H9 (cell line): Measurements from ENCODE around the gene C16orf74. TPM values are rescaled to one million over a fixed set of nuclear protein-coding genes. Genes with fewer than 3 reads are reported as not detected.

Source experiments
- DNase-seq: peaks from one replicate; pipeline ENCODE4 v3.0.0-alpha.2; 2017
- H2AFZ ChIP-seq: one replicate; pipeline ENCODE4 v1.6.1; 2013; ENCODE audit warnings: mild to moderate bottlenecking, low read length, control low read depth, moderate library complexity
- H2AK5ac ChIP-seq: 2 replicates; pipeline ENCODE4 v1.6.1; 2013; ENCODE audit warnings: low read length, control low read depth, mixed read lengths; ENCODE audit not compliant: insufficient read length
- H2BK120ac ChIP-seq: one replicate; pipeline ENCODE4 v1.6.1; 2013; ENCODE audit warnings: low read depth, mild to moderate bottlenecking, low read length, control low read depth, inconsistent platforms; ENCODE audit not compliant: poor library complexity, severe bottlenecking
- H2BK12ac ChIP-seq: 2 replicates; pipeline ENCODE4 v1.6.1; 2013; ENCODE audit warnings: low read length, control low read depth, mixed read lengths, low read depth; ENCODE audit not compliant: insufficient read length
- H2BK15ac ChIP-seq: 2 replicates; pipeline ENCODE4 v1.6.1; 2013; ENCODE audit warnings: low read depth, low read length, control low read depth
- H2BK20ac ChIP-seq: one replicate; pipeline ENCODE4 v1.6.1; 2013; ENCODE audit warnings: low read depth, mild to moderate bottlenecking, low read length, control low read depth, inconsistent platforms; ENCODE audit not compliant: poor library complexity, severe bottlenecking
- H2BK5ac ChIP-seq: 2 replicates; pipeline ENCODE4 v1.6.1; 2013; ENCODE audit warnings: low read length, control low read depth, mixed read lengths; ENCODE audit not compliant: insufficient read length
- H3K14ac ChIP-seq: 2 replicates; pipeline ENCODE4 v1.6.1; 2013; ENCODE audit warnings: low read length, control low read depth; ENCODE audit not compliant: insufficient read depth
- H3K18ac ChIP-seq: 2 replicates; pipeline ENCODE4 v1.6.1; 2013; ENCODE audit warnings: low read depth, mild to moderate bottlenecking, mixed read lengths, low read length, control low read depth; ENCODE audit not compliant: insufficient read length
- H3K23ac ChIP-seq: 2 replicates; pipeline ENCODE4 v1.6.1; 2013; ENCODE audit warnings: low read length, control low read depth, mixed read lengths, low read depth; ENCODE audit not compliant: insufficient read length
- H3K23me2 ChIP-seq: 2 replicates; pipeline ENCODE4 v1.6.1; 2013; ENCODE audit warnings: low read depth, mild to moderate bottlenecking, mixed read lengths, low read length, control low read depth; ENCODE audit not compliant: insufficient read length, poor library complexity, severe bottlenecking
- H3K27ac ChIP-seq: 2 replicates; pipeline ENCODE4 v1.5.1; 2013; ENCODE audit warnings: low read length, control low read depth, mixed read lengths, low read depth; ENCODE audit not compliant: insufficient read length
- H3K27me3 ChIP-seq: 2 replicates; pipeline ENCODE4 v1.6.1; 2013; ENCODE audit warnings: low read length, control low read depth, inconsistent platforms; ENCODE audit not compliant: insufficient read depth
- H3K4ac ChIP-seq: 2 replicates; pipeline ENCODE4 v1.6.1; 2013; ENCODE audit warnings: low read depth, mild to moderate bottlenecking, control low read depth, inconsistent platforms, low read length, moderate library complexity
- H3K4me1 ChIP-seq: 2 replicates; pipeline ENCODE4 v1.6.1; 2013; ENCODE audit warnings: low read length, control low read depth, inconsistent platforms; ENCODE audit not compliant: insufficient read depth
- H3K4me2 ChIP-seq: 2 replicates; pipeline ENCODE4 v1.6.1; 2013; ENCODE audit warnings: low read length, control low read depth, mixed read lengths; ENCODE audit not compliant: insufficient read length, insufficient read depth
- H3K56ac ChIP-seq: 2 replicates; pipeline ENCODE4 v1.6.1; 2013; ENCODE audit warnings: low read depth, mild to moderate bottlenecking, mixed read lengths, low read length, control low read depth; ENCODE audit not compliant: insufficient read length
- H3K79me1 ChIP-seq: 2 replicates; pipeline ENCODE4 v1.6.1; 2013; ENCODE audit warnings: low read depth, mild to moderate bottlenecking, moderate library complexity, low read length, control low read depth, inconsistent platforms; ENCODE audit not compliant: insufficient read depth, poor library complexity, severe bottlenecking
- H3K79me2 ChIP-seq: 2 replicates; pipeline ENCODE4 v1.6.1; 2013; ENCODE audit warnings: low read length, control low read depth, inconsistent platforms; ENCODE audit not compliant: insufficient read depth
- H3K9ac ChIP-seq: 2 replicates; pipeline ENCODE4 v1.6.1; 2013; ENCODE audit warnings: low read length, control low read depth, mixed read lengths; ENCODE audit not compliant: insufficient read length; ENCODE audit errors: extremely low read depth
- H3K9me3 ChIP-seq: one replicate; pipeline ENCODE4 v1.6.1; 2013; ENCODE audit warnings: low read depth, low read length, inconsistent platforms; ENCODE audit not compliant: control insufficient read depth
- H3T11ph ChIP-seq: one replicate; pipeline ENCODE4 v1.6.1; 2013; ENCODE audit warnings: mild to moderate bottlenecking, low read length, control low read depth, inconsistent platforms
- H4K20me1 ChIP-seq: one replicate; pipeline ENCODE4 v1.6.1; 2013; ENCODE audit not compliant: control insufficient read depth, insufficient read length, insufficient read depth
- H4K5ac ChIP-seq: 2 replicates; pipeline ENCODE4 v1.6.1; 2013; ENCODE audit warnings: low read depth, mild to moderate bottlenecking, mixed read lengths, low read length, control low read depth; ENCODE audit not compliant: insufficient read length
- H4K8ac ChIP-seq: replicated peaks from 2 replicates; pipeline ENCODE4 v1.6.1; 2013; ENCODE audit warnings: low read length, control low read depth, mixed read lengths, low read depth; ENCODE audit not compliant: insufficient read length
- H4K91ac ChIP-seq: 2 replicates; pipeline ENCODE4 v1.6.1; 2013; ENCODE audit warnings: low read depth, mild to moderate bottlenecking, moderate library complexity, mixed read lengths, low read length, control low read depth; ENCODE audit not compliant: insufficient read length
- H3K27ac Mint-ChIP-seq, 3 experiments: 2 replicates in 2 of 3; 3 replicates in 1 of 3; pipeline ENCODE4 v1.8.0; 2020 to 2021; ENCODE audit warnings: mixed read lengths in 3 of 3, mild to moderate bottlenecking in 1 of 3, moderate library complexity in 1 of 3
- H3K27me3 Mint-ChIP-seq: 2 replicates; pipeline ENCODE4 v1.8.0; 2021; ENCODE audit warnings: low read depth, mild to moderate bottlenecking, moderate library complexity, mixed read lengths
- H3K36me3 Mint-ChIP-seq, 3 experiments: 2 replicates in 2 of 3; 3 replicates in 1 of 3; pipeline ENCODE4 v1.8.0; 2020 to 2021; ENCODE audit warnings: low read depth in 3 of 3, mixed read lengths in 3 of 3; ENCODE audit not compliant: insufficient read depth in 1 of 3
- H3K4me1 Mint-ChIP-seq, 2 experiments: 2 replicates each; pipeline ENCODE4 v1.8.0; 2020; ENCODE audit warnings: mixed read lengths in 2 of 2
- H3K4me3 Mint-ChIP-seq, 2 experiments: 2 replicates in 1 of 2; 3 replicates in 1 of 2; pipeline ENCODE4 v1.8.0; 2020 to 2021; ENCODE audit warnings: mild to moderate bottlenecking in 2 of 2, mixed read lengths in 2 of 2, moderate library complexity in 1 of 2
- H3K9me3 Mint-ChIP-seq, 2 experiments: 2 replicates in 1 of 2; 3 replicates in 1 of 2; pipeline ENCODE4 v1.8.0; 2020; ENCODE audit warnings: mild to moderate bottlenecking in 2 of 2, mixed read lengths in 2 of 2, moderate library complexity in 1 of 2
- CTCF ChIP-seq: fragments of 200-600 bp; sonication (generic); conservative IDR thresholded peaks from 3 replicates; pipeline ENCODE4 v1.8.0; 2021; ENCODE audit warnings: antibody characterized with exemption, mild to moderate bottlenecking
- whole genome bisulfite sequencing: extraction: QIAGEN DNeasy Blood & Tissue Kit; methylation state at CpG from one replicate; pipeline ENCODE4 v1.1.7; 2013; ENCODE audit warnings: missing lambda C conversion rate, low lambda C conversion rate, mixed read lengths; ENCODE audit not compliant: insufficient read length; ENCODE audit errors: extremely low coverage; 5-methylcytosine and 5-hydroxymethylcytosine counted together
- total RNA-seq: library from RNA; stranded (reverse); gene quantifications from 2 replicates; pipeline ENCODE4 v1.2.1, GENCODE V29; 2021

The C16orf74 gene
- total RNA-seq, 1 experiment from 2014 or later, result 5.6 TPM

GRCh38 chr16:85794696-85795095, 43.8 kb upstream of the C16orf74 start:
- Histone ChIP-seq H3K4me1 (no peaks in the 10 kb centered on the region), H4K8ac (no peak overlapping the region), H2AK5ac (no peak overlapping the region), H4K20me1 (peaks cover 3% of the 10 kb centered on the region), H3K23ac (no peak overlapping the region), H3K23me2 (peaks cover 7% of the 10 kb centered on the region), H2BK15ac (no peak overlapping the region), H2BK12ac (no peak overlapping the region), H2AFZ (no peak overlapping the region), H3K79me1 (peaks cover 20% of the 10 kb centered on the region), H4K91ac (no peak overlapping the region), H3K4ac (no peak overlapping the region), H3K56ac (no peak overlapping the region), H4K5ac (no peak overlapping the region), H2BK5ac (no peak overlapping the region), H3K14ac (no peak overlapping the region), H3K27ac (no peak overlapping the region), H3K18ac (no peak overlapping the region), H2BK120ac (no peak overlapping the region), H3K4me2 (no peak overlapping the region), H3K9me3 (no peaks in the 10 kb centered on the region), H3K27me3 (no peaks in the 10 kb centered on the region), H3K79me2 (peaks cover 37% of the 10 kb centered on the region), H3T11ph (no peak overlapping the region), H2BK20ac (no peak overlapping the region), H3K9ac (no peak overlapping the region)
- no peak for DNase-seq
- Mint-ChIP-seq H3K27ac (no peak overlapping the region; a peak in 1 of 7 replicates), H3K9me3 (peaks cover 0 to 3% of the 10 kb centered on the region in 2 experiments; a peak in 1 of 5 replicates), H3K36me3 (peaks cover 44 to 72% (median 61%) of the 10 kb centered on the region in 3 experiments), H3K4me3 (no peak overlapping the region), H3K4me1 (peaks cover 9 to 14% of the 10 kb centered on the region in 2 experiments), H3K27me3 (no peaks in the 10 kb centered on the region)
- WGBS, result no CpG with 5 or more reads among the region's 8 CpGs
- TF ChIP-seq CTCF, result no peak
